Measurements from ENCODE around the gene CSNK1D.
"Not testable (repeated sequence)": the region's sequence is repeated elsewhere in the genome, so short reads cannot be mapped to it uniquely, and the experiment has no call there.

Gene CSNK1D

DNA sequence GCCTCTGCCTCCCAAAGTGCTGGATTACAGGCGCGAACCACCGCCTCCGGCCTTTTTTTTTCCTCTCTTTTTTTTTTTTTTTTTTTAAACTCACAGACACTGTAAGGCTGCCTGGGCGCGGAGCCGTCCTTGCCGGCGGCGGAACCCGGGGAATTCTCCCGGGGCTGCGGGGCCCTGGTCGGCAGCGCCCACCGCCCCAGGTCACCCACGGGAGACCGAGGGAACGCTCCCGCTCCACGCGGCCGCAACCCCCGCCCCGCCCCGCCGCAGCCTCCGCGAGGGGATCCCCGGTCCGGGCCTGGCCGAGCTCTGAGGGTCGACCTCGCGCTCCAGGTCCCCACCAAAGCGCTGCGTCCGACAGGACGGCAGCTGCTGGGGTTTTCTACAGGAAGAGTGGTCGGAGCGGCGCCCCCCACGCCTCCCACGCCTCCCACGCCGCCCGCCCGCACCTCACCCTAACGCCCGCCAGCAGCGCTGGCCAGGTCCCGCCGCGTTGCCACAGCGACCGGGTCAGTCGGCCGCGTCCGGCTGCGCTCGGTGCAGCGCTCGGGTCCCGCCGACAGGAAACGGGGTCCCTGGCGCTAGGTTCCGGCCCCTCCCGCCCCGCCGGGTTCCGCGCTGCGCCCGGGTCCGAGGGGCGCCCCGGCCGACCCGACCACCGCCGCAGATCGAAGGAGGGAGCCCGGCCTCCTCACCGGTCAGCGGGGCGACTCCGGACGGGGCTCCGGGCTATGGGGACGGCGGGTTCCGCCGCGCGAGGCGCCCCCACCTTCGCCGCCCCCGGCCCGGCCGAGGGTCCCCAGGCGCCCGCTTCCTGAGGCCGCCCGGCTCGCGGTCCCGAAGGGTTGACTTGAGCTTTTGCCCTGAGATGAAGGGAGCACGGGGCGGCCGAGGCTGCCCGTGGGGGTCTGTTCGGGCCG is 60.9 kb downstream of the CSNK1D start, which contains the start of gene CCDC57:
Gene CCDC57, minus strand, starts transcription at position 512 of the 920 bp plus-strand sequence. CDS start 10,898 bp downstream, outside the sequence.
- DNase-seq: peak in 5 of 6 experiments; percentile 14 to 52 (median 30)

DNA sequence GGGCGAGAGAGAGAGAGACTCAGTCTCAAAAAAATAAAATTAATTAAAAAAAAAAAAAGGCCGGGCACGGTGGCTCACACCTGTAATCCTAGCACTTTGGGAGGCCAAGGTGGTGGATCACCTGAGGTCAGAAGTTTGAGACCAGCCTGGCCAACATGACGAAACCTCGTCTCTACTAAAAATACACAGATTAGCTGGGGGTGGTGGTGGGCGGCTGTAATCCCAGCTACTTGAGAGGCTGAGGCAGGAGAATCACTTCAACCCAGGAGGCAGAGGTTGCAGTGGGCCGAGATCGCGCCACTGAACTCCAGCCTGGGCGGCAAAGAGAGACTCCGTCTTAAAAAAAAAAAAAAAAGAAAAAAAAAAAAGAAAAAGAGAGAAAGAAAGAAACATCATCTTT is 62.8 kb downstream of the CSNK1D start:
- DNase-seq: not testable (repeated sequence)

DNA sequence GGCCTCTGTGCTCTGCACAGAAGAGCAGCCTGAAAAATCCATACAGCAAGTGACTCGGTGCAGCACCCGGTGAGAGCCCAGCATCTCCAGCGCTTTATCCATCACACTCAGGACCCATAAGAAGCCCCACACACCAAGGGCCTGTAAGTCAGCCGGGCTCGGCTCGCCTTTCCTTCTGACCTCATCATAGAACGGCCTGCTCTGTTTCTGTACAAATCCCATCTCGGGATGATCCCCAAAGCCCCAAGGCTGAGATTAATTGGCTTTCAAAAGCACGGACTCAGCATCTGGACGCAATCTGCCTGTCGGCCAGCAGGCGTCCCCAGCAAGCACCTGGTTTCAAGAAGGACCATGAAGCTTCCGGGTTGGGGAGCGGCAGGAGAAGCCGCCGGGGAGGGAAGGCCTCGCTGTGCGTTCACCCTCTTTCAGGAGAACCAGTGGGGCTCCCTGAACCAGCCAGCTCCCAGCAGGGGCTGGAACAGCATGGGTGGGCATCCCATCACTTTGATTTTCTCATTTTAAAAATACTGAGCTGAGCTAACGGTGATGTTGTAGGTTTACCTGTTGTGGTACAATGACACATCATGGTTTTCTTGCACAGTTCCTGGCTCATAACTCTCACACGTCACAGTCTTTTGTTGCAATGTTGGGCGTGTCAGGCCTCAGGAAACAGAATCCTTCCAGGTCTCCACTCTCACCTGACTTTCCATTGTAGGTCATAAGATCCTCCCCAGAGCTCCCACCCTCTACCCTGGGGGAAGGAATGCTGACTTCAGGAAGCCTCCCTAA is 67.6 kb downstream of the CSNK1D start:
- peak; percentile 57 to 90 (median 80) for DNase-seq

DNA sequence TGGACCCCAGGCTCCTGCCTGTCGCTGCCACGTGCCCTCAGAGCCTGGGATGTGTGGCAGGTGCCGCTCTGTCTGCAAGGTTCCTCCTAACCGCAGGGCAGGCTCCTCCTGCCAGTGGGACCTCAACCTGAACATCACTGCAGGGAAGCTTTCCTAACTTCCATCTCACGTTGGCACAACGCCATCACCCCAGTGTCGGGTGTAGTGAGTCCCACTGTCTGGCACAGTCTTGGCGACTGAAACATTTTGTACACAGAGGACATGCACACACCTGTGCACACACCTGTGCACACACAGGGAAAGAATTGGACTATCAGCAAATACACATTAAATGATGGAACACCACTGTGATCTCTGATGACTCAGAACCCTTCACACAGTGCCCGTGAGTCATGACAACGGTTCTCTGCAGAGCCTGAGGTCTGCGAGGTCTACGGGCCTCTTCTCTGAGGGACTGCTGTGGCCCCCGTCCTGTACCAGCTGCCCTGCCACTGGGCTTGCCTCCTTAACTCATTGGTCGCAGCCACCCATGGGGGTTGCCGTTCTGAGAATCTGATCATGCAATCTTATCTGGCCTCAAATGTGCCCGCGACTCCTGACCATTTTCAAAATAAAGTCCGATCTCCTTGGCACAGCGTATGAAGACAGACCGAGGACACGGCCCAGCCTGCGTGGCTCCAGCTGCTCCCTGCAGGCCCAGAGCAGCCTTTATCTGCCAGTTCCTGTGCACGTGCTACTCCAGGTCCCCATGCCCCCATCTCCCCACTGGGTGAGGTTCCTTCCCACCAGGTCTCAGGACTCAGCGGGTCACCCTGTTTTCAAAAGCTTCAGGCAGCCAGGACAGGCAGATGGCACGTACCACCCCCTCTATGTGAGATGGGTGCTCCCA is 68.4 kb downstream of the CSNK1D start:
- no peak for DNase-seq

DNA sequence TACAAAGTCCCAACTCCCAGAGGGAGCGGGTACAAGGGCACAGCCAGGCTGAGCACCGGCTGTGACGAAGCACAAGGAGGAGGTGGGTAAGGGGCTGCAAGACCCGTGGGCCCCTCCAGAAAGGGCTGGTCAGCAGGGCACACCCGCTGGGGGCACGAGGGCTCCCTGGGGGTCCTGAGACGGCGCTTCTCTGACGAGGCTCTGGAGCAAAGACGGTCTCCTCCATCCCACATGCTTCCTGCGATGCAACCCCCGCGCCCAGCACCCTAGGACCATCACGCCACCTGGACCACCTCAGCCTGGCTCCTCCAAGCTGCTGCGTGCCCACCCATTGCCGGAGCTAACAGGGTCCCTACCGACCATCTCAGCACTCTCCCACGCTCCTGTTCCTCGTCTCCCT is 69.6 kb downstream of the CSNK1D start:
- no peak for DNase-seq

DNA sequence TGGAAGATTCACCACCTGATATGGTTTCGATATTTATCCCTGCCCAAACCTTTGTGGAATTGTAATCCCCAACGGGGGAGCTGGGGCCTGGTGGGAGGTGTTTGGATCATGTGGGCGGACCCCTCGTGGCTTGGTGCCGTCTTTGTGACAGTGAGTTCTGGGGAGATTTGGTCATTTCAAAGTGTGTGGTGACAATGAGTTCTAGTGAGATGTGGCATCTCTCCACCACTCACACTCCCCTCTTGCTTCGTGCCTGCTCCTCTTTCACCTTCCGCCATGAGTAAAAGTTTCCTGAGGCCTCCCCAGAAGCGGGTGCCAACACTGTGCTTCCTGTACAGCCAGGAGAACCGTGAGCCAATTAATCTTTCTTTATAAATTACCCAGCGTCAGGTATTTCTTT is 70.5 kb downstream of the CSNK1D start:
- no peak for DNase-seq

DNA sequence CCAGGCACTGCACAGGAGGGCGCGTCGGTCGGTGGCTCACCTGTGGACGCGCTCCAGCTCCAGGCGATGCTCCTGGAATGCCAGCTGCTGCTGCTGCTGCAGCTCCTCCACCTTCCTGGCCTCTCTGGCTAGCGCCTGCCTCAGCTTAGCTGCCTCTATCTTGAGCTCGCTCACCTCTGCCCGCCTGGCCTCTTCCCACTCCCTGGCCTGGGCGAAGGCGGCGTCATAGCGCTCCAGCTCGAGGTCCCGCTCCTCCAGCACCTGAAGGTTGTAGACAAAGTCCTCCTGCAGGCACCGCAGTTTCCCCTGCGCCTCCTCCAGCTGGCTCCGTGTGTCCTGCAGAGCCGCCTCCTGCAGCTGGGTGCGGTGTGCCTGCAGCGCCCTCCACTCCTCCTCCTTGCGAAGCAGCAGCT is 72.0 kb downstream of the CSNK1D start:
- peak in 4 of 6 experiments; percentile 13 to 54 (median 39) for DNase-seq

DNA sequence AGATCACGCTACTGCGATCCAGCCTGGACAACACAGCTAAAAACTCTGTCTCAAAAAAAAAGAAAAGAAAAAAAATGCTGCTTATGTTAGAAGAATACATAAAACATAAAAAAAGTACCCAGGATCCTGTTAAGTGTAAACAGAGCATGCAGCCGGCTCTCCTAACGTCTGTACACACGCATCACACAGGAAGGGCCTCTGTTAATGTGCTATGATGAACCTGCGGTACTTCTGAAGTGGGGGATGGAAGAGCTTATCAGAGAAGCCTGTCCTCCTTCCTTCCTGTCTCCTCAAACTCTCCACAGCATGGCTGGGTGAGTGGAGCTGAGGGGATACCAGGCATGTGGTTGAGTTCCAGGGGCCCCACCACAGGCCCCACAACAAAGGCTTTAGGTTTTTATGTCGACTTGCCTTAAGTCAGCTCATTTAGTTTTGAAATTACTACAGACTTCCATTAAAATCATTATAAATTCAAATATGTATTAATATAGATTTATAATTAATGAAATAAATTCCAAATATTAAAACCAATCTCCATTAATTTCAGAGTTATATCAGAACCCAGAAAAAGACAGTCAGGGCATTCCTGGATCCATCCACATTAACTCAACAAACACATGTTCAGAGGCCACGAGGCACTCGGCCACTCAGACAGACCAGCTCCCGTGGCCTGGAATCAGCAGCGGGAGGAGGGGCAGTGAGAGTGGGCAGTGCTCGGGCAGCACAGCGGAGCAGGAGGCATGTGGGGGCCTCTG is 72.6 kb downstream of the CSNK1D start:
- DNase-seq: peak; percentile 47 to 91 (median 68)

DNA sequence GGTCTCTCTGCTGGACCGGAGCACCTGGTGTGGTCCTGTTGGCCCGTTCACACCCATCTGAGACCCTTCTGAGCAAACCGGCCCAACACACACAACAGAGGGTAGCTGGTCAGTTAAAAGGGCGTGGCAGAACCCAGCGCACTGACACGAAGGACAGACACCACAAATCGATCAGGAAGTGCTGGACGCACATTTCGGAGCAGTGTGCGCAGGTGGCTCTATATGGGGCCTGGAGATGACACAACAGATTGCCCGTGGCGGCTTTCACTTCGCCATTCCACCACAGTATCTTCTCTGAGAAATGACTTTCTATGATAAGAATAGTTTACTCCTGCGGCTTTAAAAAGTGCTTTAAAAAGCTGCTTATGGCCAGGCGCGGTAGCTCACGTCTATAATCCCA is 73.4 kb downstream of the CSNK1D start:
- no peak for DNase-seq

DNA sequence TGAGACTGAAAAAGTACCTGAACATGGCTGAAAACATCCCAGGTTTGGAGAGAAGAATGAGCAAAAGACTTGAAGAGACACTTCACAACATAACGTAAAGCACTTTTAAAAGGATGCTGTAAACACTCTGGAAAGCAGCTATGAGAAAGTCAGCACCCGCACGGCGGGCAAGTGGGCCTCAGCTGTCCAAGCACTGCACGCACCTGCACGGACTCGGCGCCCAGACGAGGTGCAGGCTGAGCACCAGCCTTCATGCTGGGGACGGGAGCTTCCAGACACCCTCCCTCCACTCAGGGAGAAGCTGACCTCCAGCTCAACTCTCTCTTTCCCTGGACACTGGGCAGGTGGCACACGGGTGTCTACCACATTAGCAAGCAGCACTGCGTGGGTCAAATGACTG is 74.0 kb downstream of the CSNK1D start:
- no peak for DNase-seq

DNA sequence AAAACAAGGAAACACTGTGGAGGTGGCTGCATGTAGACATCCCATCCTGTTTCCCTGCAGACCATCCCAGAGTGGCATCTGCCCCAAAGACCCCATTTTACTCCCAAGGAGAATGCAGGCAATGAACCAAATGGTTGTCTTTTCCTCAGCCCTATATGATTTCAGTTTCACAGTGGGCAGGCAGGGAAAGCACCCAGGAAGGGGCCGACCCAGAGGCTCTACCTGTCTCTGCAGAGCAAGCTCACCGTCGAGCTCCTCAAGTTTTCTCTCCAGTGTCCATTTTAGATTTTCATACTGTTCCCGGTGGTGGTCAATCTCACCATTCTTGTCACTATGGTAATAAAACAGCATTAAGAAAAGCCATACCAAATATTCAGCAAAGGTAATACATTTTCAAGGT is 75.4 kb downstream of the CSNK1D start:
- DNase-seq: no peak

DNA sequence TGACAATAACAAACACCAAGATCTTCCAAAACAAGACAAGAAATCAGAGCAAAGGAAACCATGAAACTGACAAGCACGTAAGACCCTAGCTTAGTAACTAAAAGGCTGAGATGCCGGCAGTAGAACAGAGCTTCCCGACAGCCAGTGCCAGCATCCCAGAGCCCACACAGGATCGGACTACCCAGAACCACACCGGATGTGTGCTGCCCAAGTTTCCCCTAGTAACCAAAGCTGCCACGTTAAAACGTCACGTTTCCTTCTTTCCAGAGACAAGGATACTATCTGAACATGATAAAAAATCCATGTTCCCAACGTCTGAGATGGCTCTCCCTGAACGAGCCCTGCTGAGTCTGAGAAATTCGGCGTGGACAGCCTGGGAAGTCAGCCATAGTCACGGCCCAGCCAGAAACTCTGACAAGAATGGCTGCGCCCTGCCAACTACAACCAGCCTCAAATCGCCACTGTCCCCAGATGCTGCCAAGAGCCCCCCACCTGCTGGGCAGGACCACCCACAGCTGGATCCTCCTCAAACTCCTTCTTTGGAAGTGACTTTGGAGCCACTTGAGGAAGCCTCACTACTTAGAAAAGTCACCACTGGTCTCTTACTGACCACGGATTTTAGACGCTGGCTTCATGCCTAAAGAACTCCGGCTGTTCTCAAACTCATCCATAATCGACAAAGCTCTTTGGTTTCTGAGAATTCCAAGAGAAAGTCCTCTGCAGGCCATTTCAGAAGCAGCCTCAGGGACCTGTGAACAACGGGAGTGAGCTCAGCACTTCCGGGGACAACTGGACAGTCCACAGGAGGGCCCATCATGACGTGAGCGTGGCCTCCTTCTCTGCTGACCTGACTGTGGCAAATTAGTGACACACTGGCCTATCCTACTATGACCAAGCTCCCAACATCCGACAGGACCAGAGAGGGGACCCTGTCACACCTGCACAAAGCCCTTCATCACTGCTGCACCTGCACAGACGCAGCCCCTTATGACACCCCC is 77.5 kb downstream of the CSNK1D start:
- no peak for DNase-seq

DNA sequence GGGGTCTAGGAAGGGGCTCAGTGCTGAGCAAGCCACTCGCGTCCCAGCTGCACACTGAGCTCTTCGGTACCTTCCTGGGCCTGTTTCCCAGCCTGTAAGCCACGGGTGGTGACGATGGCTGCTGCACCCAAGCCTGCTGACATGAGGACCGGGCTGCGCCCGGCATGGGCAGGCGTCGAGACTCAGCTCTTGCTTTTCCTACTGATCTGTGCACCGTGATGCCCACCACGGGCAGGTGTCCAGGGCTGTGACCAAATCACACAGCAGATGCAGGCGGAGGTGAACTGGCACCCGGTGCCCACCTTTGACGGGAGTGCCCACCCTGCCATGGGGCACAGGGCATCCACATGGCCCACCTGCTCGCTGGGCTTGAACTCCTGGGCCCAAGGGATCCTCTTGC is 78.7 kb downstream of the CSNK1D start:
- no peak for DNase-seq

DNA sequence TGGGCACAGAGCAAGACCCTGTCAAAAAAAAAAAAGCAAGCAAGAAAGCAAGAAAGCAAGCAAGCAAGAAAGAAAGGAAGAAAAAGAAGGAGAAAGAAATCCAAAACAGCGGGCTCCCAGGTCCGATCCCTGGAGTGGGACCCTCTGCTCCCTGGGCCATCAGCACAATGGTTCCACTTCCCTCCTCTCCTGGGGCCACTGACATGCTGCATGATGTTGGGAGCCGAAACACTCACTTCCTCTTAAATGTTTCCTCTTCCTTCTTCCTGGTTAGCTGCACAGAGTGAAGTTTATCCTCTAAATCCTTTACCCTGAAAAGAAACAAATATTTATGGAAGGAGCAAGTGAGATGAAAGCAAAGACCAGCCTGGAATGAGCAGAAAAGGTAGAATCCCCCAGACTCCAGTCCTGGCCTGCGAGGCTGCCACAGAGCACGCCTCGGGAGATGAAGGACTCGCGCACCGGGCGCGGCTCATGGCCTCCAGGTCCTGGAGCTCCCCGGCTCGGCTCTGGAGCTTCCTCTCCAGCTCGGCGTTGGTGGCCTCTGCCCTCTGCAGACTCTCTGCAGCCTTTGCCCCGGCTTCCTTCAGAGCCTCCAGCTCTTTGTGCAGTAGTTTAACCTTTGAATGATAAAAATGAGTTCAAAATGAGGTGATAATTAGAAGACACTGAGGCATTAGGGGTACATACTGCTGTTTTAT is 79.8 kb downstream of the CSNK1D start:
- DNase-seq: no peak

DNA sequence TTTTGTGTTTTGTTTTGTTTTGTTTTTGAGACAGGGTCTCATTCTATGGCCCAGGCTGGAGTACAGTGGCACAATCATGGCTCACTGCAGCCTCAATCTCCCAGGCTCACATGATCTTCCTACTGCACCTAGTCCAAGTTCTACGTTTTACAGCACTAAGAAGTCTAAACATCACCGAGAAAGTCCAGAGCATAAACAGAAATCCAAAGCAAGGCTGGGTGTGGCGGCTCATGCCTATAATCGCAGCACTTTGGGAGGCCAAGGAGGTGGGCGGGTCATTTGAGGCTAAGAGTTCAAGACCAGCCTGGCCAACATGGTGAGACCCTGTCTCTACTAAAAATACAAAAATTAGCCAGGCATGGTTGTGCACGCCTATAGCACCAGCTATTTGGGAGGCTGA is 80.5 kb downstream of the CSNK1D start:
- not testable (repeated sequence) for DNase-seq

Data from stimulated activated naive CD4-positive, alpha-beta T cell (primary cell).